Suppressor macrophage treated with lipopolysaccharide for 4 hours (primary cell): Measurements from ENCODE around the gene AMPH.
"Not testable (repeated sequence)": the region's sequence is repeated elsewhere in the genome, so short reads cannot be mapped to it uniquely, and the experiment has no call there.

Experiments used
- DNase-seq: peaks from one replicate; pipeline ENCODE4 v3.0.0-alpha.2; 2020

The AMPH gene

GRCh38 chr7:38349126-38349795 lies 281.9 kb downstream of the AMPH start:
- DNase-seq: peak; percentile 72

- peak; percentile 95 for DNase-seq
Observed at GRCh38 chr7:38345299-38346172, 285.6 kb downstream of the AMPH start.

DNA sequence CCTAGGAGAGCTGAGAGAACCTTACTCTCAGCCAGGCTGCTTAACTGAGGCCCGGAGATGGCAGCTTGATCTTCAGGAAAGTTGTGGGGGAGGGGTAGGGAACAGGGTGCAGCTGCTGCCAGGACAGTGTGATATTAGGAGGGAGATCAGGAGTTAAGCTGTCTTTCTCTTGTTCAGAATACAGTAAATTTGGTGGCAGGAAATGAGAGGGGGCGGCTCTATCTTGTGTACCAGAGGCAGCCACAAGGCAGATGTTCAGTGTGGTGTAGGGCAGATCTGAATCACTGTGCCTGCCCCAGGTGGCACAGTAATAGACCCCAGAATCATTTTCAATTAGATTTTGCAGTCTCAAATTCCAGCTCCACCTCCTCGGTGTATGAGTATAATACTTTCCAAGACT lies 286.4 kb downstream of the AMPH start:
- DNase-seq: not testable (repeated sequence)

- DNase-seq: not testable (repeated sequence)
Observed at GRCh38 chr7:38342135-38342534, 289.0 kb downstream of the AMPH start.

DNA sequence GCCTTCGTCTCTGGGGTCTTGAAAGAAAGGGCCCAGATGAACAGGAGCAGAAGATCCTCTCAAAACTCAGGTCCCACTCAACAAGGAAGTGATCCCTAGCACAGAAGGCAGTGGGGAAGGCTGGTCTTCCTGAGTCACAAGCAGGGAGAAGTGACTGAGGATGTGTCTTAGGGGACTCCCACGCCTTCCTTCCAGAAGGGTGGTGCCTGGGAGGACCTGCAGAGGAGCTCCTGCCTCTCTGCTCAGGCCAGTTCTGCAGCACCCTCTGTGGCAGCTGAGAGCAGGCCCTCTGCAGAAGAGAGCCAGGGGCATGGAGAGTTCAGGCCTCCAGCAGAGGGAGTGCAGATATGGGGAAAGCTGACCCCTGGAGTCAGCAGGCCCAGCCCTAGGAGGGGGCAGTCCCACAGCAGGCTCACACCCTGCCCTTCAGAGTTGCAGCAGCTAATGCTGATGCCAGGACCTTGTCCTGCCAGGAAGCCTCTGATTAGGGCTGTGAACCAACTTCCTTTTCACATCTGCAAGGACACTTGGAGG lies 289.9 kb downstream of the AMPH start:
- DNase-seq: peak; percentile 98

DNA sequence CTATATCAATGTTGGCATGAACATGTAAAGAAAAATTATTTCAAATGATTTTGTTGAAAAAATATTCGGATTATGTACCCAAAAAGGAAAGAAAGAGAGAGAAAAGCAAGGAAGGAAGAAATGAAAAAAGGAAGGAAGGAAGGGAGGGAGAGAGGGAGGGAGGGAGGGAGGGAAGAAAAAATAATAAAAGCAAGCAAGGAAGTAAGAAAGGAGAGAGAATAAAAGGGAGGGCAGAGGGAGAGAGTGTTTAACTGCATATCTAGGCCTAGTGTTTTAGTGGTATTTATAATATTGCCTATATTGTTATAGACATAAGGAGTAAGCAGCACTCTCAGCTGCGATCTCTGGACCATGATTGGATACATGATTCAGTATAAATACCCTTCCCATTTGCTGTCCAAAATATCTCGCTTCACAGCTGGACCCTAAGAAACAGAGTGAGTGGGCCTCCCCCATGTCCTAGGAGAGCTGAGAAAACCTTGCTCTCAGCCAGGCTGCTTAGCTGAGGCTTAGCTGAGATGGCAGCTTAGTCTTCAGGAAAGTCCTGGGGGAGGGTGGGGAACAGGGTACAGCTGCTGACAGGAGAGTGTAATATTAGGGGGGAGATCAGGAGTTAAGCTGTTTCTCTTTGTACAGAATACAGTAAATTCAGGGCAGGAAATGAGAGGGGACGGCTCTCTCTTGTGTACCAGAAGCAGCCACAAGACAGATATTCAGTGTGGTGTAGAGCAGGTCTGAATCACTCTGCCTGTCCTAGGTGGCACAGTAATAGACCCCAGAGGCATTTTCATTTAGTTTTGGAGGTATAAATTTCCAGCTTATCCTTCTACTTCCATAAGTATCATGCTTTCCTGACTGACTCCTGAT lies 291.0 kb downstream of the AMPH start:
- no peak for DNase-seq

DNA sequence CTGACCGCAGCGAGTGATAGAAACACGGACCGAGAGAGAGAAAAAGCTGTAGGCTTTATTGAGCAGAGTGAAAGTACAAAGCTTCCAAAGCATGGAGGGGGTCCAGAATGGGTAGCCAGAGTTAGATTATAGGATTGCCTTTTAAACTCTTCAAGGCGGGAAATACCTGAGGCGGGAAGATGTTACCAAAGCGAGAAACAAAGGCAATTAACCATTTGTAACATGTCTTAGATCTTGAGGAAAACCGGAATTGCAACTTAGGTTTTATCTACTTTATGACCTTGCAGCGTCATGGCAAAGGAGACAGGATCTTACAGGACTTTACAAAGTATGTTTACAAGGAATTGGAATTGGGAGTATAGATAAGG lies 295.0 kb downstream of the AMPH start:
- not testable (repeated sequence) for DNase-seq

- peak; percentile 99 for DNase-seq
Observed at GRCh38 chr7:38335492-38336147, 295.6 kb downstream of the AMPH start.

- peak; percentile 84 for DNase-seq
Observed at GRCh38 chr7:38335128-38335491, 296.1 kb downstream of the AMPH start.

GRCh38 chr7:38334163-38334562 lies 297.0 kb downstream of the AMPH start:
- DNase-seq: no peak
